Measurements from ENCODE around the gene DSG2.

DNA sequence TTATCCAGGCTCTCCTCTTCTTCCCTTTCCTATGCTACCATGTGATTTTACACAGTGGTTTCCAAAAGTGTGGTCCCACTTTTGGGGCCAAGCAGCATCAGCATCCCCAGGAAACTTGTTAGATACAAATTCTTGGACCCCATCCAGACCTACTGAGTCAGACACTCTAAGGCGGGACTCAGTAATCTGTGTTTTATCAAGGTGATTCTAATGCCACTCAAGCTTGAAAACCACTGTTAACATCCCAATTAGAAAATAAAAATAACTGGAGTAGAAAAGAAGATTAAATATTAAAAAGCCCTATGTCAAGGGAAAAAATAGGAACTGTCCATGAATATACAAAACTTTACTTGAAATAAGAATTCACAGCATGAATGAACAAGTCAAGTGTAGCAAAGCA is 10.8 kb downstream of the DSG2 start:
- TF ChIP-seq CTCF (IDR thresholded peaks at IDR 0.05 in 2 of 3, conservative IDR thresholded peaks at IDR 0.05 in 1 of 3; ENCODE audit: borderline replicate concordance in 1 of 3, insufficient read depth in 1 of 3, low read depth in 2 of 3, low read length in 2 of 3): no peak
- TF ChIP-seq FOSL1 (IDR thresholded peaks at IDR 0.05; ENCODE audit: low read depth): no peak
- TF ChIP-seq YY1 (IDR thresholded peaks at IDR 0.05; ENCODE audit: extremely low read depth, insufficient replicate concordance, low read depth, low read length): no peak
- TF ChIP-seq EZH2phosphoT487 (IDR thresholded peaks at IDR 0.05; ENCODE audit: borderline replicate concordance): no peak
- TF ChIP-seq SIN3A (IDR thresholded peaks at IDR 0.05; ENCODE audit: low read depth): no peak
- TF ChIP-seq POLR2A (IDR thresholded peaks at IDR 0.05; ENCODE audit: borderline replicate concordance, extremely low read depth, insufficient read depth, insufficient read length): no peak
- no peak for TF ChIP-seq RAD21 (IDR thresholded peaks at IDR 0.05; ENCODE audit: low read depth)
- TF ChIP-seq POLR2AphosphoS5 (IDR thresholded peaks at IDR 0.05; ENCODE audit: low read depth, low read length): no peak
- TF ChIP-seq, protein P1, sequence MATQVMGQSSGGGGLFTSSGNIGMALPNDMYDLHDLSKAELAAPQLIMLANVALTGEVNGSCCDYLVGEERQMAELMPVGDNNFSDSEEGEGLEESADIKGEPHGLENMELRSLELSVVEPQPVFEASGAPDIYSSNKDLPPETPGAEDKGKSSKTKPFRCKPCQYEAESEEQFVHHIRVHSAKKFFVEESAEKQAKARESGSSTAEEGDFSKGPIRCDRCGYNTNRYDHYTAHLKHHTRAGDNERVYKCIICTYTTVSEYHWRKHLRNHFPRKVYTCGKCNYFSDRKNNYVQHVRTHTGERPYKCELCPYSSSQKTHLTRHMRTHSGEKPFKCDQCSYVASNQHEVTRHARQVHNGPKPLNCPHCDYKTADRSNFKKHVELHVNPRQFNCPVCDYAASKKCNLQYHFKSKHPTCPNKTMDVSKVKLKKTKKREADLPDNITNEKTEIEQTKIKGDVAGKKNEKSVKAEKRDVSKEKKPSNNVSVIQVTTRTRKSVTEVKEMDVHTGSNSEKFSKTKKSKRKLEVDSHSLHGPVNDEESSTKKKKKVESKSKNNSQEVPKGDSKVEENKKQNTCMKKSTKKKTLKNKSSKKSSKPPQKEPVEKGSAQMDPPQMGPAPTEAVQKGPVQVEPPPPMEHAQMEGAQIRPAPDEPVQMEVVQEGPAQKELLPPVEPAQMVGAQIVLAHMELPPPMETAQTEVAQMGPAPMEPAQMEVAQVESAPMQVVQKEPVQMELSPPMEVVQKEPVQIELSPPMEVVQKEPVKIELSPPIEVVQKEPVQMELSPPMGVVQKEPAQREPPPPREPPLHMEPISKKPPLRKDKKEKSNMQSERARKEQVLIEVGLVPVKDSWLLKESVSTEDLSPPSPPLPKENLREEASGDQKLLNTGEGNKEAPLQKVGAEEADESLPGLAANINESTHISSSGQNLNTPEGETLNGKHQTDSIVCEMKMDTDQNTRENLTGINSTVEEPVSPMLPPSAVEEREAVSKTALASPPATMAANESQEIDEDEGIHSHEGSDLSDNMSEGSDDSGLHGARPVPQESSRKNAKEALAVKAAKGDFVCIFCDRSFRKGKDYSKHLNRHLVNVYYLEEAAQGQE (IDR thresholded peaks at IDR 0.05; ENCODE audit: low read depth): no peak

Data from HCT116 (cell line).